NT2/D1 (cell line): ENCODE measurements around the gene ZBTB11.

Source experiments
- SUZ12 ChIP-seq: IDR thresholded peaks from 2 replicates; pipeline ENCODE4 v1.6.1; 2011; ENCODE audit not compliant: insufficient read length, insufficient read depth; ENCODE audit errors: extremely low read depth
- ZNF274 ChIP-seq: IDR thresholded peaks from 2 replicates; pipeline ENCODE4 v1.6.1; 2011; ENCODE audit warnings: mild to moderate bottlenecking, low read depth, low read length

DNA sequence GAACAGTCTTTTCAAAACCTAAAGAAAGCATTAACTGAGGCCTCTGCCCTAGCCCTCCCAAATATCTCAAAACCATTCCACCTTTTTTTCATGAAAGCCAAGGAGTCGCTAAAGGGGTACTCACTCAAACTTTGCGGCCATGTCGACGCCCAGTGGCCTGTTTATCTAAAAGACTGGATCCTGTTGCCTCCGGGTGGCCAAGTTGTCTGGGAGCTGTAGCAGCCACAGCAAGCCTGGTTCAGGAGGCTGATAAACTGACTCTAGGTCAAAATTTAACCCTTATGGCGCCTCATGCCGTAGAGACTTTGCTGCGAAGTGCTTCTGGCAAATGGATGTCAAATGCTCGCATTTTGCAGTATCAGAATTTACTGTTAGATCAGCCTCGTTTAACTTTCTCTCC is 39.5 kb downstream of the ZBTB11 start:
- TF ChIP-seq ZNF274 (no peak), SUZ12 (no peak)
